GM19452 (cell line): Measurements from ENCODE around the gene MAGI1.

ENCODE experiments used
- ATAC-seq: cut with Tn5 transposase; IDR thresholded peaks from one replicate; pipeline ENCODE4 v1.9.1; 2021; ENCODE audit not compliant: unreplicated experiment

MAGI1 gene

DNA sequence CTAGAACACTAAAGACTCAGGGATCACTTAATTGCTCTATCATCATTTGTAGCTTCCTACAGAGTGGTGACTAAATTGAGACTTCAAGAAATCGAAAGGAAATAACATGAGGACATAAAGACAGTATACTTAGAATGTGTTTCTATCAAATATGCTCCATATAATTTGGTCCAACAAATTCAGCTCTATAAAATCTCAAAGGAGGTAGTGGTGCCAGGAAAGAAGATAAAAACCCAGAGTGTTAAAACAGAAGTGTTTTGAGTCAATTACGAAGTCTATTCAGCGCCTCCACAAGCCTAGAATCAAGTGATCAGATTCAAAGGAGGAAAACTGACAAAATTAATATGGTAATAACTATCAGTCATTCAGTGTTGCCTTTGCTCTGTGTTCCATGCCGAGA lies 22.9 kb downstream of the MAGI1 start:
- ATAC-seq: no peak

DNA sequence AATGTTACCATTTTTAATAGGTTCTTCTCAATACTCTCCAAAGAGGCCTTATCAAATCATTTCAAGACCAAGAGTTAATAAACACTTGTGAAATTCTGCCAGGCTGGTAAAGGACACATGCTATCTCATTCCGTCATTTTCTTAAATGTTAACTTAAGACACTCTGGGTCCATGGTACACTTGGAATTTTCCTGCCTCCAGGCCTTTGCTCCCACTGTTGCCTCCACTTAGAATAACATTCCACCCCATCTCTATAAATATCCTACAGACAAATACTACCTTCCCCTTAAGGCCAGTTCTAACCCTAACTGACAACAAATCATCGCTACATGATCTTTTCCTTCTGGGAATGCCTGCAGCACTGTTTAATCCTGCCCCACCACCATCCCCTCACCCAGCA lies 24.1 kb downstream of the MAGI1 start:
- no peak for ATAC-seq

DNA sequence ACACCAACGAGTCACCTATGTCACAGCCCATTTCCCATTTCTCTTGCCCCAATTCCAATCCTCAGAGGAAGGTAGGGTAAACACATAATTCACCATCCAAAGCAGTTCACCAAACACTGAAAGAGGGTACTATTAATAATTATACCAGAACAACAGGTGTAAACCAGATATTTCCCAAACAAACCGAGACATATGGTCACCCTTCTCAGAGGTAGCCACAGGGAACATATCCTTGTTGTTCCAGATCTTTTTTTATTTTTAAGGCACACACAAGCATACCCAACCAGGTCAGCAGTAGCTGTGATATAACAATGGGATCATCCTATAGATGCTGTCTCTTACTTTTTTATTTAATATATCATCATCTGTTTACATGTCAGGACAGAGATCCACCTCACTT lies 24.7 kb downstream of the MAGI1 start:
- ATAC-seq: no peak

DNA sequence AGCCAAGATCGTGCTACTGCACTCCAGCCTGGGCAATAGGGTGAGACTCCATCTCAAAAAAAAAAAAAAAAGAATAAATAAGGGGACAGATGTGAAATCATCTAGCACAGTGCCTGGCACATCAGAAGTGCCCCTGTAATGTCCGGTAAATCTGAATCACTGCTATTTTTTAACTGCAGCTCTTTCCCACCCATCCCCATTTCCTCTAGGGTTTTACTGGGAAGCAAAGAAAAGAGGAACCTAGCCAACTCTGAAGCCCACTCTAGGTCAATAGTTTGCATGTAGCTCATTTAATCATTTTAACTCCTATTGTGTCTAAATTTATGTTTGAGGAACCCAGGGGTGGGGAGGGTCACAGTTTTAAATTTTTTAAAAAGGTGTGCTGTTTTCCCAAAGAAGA lies 26.0 kb downstream of the MAGI1 start:
- no peak for ATAC-seq

GRCh38 chr3:66010739-66011655 lies 27.7 kb downstream of the MAGI1 start:
- ATAC-seq: no peak

- ATAC-seq: no peak
Observed at GRCh38 chr3:66010348-66010738, 28.4 kb downstream of the MAGI1 start.

DNA sequence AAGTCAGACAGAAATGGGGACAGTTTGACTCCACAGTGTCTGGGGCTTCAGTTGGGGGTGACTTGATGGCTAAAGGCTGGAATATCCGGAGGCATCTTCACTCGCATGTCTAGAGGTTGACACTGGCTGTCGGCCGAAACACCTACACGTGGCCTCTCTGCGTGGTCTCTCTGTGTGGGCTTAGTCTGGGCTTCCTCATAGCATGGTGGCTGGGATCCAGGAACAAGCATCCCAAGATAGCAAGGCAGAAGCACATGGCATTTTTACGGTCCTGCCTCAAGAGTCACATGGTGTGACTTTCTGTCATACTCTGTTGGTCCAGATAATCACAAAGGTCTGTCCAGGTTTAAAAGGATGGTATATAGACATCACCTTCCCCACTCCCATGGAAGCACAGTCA lies 34.5 kb downstream of the MAGI1 start:
- ATAC-seq: no peak

DNA sequence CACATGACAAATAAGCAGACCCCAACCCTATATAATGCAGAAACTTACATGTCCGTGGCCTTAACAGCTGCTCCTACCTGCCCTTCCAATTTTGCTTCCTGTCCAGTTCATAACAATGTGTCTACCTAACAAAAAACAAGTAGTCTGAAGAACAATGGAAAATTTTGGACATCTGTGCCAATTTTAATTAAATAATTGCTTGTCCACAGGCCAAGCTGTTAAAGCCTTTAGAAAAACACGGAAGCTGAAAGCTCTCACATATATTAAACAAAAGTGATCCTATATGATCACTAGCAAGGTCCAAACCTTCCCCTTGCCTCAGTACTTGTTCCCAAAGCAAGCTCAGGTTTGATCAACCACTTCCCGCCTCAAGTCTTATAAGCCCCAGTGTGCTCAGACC lies 37.1 kb downstream of the MAGI1 start:
- no peak for ATAC-seq

GRCh38 chr3:66000506-66000905 lies 38.2 kb downstream of the MAGI1 start:
- ATAC-seq: no peak

DNA sequence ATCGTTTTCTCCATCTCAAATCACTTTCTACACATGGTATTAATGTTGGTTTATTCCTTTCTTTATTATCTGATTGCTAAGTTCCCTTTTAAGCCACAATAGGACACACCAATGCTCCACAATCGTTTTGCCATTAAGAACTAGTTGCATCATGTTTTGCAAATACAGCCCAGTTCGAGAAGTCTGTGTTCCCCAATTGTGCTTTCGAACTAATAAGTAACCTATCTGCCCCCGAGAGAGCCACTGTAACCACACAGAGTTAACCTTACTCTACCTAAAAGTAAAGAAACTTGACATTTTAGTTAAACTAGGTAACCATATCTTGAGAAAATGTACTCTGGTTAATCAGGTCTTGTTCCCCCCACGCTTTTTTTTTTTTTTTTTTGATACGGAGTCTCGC lies 39.1 kb downstream of the MAGI1 start:
- ATAC-seq: no peak

- no peak for ATAC-seq
Observed at GRCh38 chr3:65996589-65996988, 42.1 kb downstream of the MAGI1 start.

DNA sequence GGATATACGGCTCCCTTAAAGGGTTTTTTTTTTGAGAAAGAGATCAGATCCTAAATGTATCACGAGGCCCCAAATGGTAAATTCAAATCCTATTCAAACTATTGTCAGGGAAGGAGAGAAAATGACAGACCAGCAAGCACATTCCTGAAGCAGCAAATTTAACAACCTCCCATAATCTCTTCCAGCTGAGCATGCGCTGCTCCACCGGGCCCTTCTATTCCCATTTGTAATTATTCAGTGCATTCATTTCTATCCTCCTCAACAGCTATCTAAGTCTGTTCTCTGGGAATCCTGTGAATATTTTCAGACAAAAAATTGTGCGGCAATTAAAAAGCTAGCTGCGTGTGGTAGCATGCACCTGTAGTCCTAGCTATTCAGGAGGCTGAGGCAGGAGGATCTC lies 43.2 kb downstream of the MAGI1 start:
- no peak for ATAC-seq

- ATAC-seq: no peak
Observed at GRCh38 chr3:65995030-65995429, 43.7 kb downstream of the MAGI1 start.

DNA sequence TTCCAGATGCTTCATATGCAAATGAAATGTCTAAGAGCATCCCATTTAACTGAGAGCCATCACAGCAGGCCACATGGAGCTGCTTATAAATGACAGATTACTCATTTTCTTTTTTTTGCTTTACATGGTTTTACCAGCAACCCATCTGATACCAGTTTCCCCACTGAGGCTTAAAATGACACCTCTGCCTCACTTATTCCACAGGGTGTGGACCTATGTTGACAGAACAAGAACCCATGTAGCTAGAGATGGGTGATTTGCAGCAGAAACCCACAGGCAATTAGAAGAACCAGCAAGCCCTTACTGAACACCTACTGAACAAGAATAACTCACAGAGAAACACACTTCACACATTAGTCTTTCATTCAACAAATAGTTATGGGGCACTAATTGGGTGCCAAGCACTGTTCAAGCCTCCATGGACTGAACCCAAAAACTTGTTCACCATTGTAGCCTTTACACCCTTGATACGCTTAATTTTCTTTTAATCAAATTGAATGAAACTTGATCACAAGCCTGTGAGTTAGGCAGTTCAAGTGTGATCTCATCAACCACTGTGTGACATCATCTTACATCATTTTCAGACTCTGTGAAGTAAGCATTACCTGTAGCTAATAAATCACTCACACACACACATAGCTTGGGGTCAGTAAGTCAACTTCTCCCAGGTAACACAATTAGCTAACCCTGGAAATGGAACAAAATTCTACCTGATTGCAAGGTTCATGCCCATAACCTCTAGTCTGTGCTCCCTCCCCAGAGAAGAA lies 45.4 kb downstream of the MAGI1 start:
- no peak for ATAC-seq

GRCh38 chr3:65992106-65992505 lies 46.6 kb downstream of the MAGI1 start:
- ATAC-seq: no peak

DNA sequence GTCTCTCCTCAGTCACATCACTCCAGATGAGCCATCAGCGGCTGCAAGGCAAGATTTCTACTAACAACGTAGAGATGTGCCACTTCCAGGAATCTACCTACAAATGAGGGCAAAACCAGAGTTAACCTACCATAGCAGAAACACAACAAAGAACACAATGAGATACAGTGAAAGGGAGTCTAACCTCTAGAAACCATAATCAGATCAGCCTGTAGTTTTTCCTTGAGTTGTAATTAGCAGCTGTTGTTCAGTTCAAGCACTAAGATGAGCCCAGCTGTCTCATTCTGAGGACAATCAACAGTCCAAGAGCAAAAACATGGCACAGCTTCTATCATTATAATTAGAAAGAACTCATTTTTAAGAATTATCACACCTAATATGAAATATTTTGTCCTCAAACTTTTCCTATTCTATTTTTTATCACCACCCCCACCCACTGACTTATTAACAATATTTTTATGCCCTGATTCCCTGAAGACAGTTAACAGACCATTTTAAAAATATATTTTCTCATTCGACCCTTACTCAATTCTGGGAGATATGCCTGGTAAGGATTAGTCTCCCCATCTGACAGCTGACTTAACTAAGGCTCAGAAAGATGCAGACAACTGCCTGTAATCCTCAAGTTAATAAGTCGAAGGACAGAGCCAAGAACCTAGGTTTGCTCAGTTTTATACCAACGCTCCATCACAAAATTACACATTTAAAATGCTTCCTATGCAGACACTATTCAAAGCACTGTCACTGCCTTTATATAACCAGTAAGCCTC lies 50.1 kb downstream of the MAGI1 start:
- no peak for ATAC-seq

- ATAC-seq: no peak
Observed at GRCh38 chr3:65986285-65986684, 52.4 kb downstream of the MAGI1 start.

DNA sequence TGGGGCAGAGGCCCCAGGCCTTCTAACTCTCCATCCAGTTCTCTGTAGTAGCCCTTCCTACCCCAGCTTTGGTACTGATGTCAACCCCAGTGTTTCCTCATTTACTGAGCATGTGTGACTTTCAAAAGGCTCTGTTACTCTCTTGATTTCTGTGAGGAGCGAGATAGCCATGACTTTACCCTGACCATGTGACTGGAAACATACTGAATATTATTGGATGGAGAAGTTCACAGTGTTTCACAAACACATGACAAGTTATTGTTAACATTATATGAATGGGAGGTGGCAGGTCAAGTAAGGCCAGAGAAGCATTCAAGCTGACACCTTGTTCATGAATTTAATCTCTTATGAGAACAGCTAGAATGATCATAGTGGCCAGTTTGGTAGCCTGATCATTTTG lies 53.7 kb downstream of the MAGI1 start:
- no peak for ATAC-seq

DNA sequence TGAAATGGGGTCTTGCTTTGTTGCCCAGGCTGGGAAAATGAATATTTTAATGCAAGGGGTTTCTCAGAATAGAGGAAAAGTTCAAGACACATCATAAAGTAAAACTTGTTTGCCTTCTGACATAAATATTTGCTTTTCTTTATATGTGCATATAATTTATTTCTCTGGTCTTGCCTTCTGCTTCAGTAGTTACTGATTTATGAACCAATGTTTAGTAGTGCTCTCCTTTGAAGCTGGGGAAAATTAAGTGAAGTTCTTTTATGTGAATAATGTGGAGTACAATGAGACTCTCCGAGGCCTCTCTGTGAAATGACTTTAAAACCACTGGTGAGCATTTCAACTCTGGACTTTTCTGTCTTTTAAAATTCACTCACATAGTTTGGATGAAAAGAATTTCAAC lies 55.6 kb downstream of the MAGI1 start:
- no peak for ATAC-seq

- no peak for ATAC-seq
Observed at GRCh38 chr3:65979731-65980130, 59.0 kb downstream of the MAGI1 start.

- ATAC-seq: no peak
Observed at GRCh38 chr3:65979162-65979561, 59.6 kb downstream of the MAGI1 start.

- no peak for ATAC-seq
Observed at GRCh38 chr3:65978116-65978515, 60.6 kb downstream of the MAGI1 start.
